Activated naive CD4-positive, alpha-beta T cell treated with anti-CD3 and anti-CD28 coated beads, Interleukin-2, amount 50 U/mL, for 24 hours (primary cell): ENCODE measurements around the gene LRWD1.
A peak's percentile ranks its signal among the peaks of the same experiment; 100 is the strongest.

ENCODE experiments used
- H3K27ac Mint-ChIP-seq: one replicate; pipeline ENCODE4 v1.8.0; 2021; ENCODE audit warnings: mild to moderate bottlenecking, mixed read lengths
- H3K27me3 Mint-ChIP-seq: one replicate; pipeline ENCODE4 v1.8.0; 2021; ENCODE audit warnings: mixed read lengths
- H3K36me3 Mint-ChIP-seq: one replicate; pipeline ENCODE4 v1.8.0; 2021; ENCODE audit warnings: mixed read lengths
- H3K4me1 Mint-ChIP-seq: one replicate; pipeline ENCODE4 v1.8.0; 2021; ENCODE audit warnings: mixed read lengths
- H3K4me3 Mint-ChIP-seq: one replicate; pipeline ENCODE4 v1.8.0; 2021; ENCODE audit warnings: mild to moderate bottlenecking, mixed read lengths
- H3K9me3 Mint-ChIP-seq: one replicate; pipeline ENCODE4 v1.8.0; 2021; ENCODE audit warnings: mixed read lengths

The LRWD1 gene

DNA sequence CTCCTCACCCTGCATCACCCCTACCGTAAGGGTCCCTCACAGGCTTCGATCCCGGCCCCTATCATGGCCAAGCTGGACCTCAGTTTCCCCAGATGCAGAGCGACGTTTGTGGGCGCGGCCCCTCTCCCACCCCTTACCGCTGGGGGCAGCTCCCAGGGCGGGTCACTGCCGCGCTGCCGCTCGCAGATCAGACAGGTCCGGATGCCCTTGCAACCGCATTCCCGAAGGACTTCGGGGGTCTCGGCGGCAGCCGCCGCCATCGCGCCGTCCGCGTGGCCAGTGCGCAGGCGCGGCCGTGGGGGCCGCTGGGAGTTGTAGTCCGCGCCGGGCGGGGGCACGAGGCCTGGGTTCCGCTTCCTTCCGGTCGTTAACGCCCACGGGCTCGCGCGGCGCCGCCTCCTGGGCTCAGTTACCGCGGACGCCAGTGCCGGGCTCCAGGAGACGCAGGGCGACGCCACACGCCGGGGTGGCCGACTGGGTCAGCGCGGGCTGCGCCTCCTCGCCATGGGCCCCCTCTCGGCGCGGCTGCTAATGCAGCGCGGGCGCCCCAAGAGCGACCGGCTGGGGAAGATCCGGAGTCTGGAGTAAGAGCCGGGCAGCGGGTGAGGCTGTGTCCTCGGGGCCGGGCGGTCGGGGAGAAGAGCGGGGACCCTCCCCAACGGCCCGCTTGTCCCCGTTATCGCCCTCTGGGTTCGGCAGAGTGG lies at the start of gene LRWD1, which contains the start of gene ALKBH4:
LRWD1 (plus strand) TSS at position 408 of the 704 bp plus-strand sequence; CDS start at position 505, 97 bp downstream.
ALKBH4 (minus strand) TSS at position 287 of the 704 bp plus-strand sequence; CDS start at position 260, 27 bp downstream.
- peak within 1 kb of the TSS; percentile 92 for H3K4me3 Mint-ChIP-seq
- no peaks in the 10 kb centered on the region for H3K9me3 Mint-ChIP-seq
- H3K27ac Mint-ChIP-seq, result peak within 1 kb of the TSS; percentile 90
- H3K36me3 Mint-ChIP-seq, result peaks cover 3% of the 10 kb centered on the region
- peaks cover 32% of the 10 kb centered on the region for H3K4me1 Mint-ChIP-seq
- H3K27me3 Mint-ChIP-seq, result no peaks in the 10 kb centered on the region

DNA sequence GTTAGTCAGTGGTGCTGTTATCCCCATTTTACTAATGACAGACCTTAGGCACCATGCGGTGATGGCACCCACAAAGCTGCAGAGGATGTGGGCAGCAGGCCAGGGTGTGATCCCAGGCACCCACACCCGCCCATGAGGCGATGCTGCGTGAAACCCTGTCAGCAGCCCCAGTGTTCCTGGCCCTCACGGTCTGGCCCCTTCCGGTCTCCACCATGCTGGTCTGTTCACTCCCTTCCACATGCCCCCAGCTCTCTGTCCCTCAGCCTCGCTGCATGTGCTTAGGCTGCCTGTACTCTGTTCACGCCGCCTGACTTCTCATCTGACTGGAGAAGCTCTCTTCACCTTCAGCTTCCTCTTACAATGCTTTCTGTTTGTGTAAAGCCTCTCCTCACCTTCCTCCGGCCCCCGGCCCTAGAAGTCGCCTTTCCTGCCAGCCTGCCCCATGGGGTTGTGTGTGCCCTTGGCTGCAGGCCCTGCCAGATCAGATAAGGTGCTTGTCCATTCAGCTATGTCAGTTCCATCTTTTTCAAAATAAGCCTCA lies 49.0 kb upstream of the LRWD1 start:
- no peaks in the 10 kb centered on the region for H3K9me3 Mint-ChIP-seq
- peaks cover 12% of the 10 kb centered on the region for H3K36me3 Mint-ChIP-seq
- H3K27me3 Mint-ChIP-seq, result no peaks in the 10 kb centered on the region
- H3K4me1 Mint-ChIP-seq, result peaks cover 65% of the 10 kb centered on the region
- peak overlapping the region; percentile 77 for H3K4me3 Mint-ChIP-seq
- H3K27ac Mint-ChIP-seq, result peak overlapping the region; percentile 93

- Mint-ChIP-seq H3K9me3 (no peaks in the 10 kb centered on the region), H3K4me1 (peaks cover 70% of the 10 kb centered on the region), H3K4me3 (peak overlapping the region; percentile 77), H3K36me3 (peaks cover 17% of the 10 kb centered on the region), H3K27me3 (no peaks in the 10 kb centered on the region), H3K27ac (peak overlapping the region; percentile 93)
Measured at GRCh38 chr7:102416406-102416805, 48.4 kb upstream of the LRWD1 start.

DNA sequence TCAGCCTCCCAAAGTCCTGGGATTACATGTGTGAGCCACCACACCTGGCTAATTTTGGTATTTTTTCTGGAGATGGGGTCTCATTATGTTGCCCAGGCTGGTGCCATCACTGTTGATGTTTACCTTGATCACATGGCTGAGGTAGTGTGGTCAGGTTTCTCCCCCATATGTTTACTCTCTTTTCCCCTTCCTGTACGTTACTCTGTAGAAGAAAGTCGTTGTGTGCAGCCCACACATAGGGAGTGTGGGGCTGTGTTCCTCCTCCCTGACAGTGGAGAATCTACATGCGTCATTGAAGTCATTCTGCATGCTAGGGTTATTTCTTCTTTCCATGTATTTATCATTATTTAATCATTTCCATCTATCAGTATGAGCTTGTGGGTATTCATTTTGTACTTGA lies 47.7 kb upstream of the LRWD1 start:
- Mint-ChIP-seq H3K4me1 (peaks cover 70% of the 10 kb centered on the region), H3K4me3 (peak overlapping the region; percentile 15), H3K27ac (peak overlapping the region; percentile 96), H3K27me3 (no peaks in the 10 kb centered on the region), H3K36me3 (peaks cover 15% of the 10 kb centered on the region), H3K9me3 (no peaks in the 10 kb centered on the region)

GRCh38 chr7:102418592-102418991 lies 46.2 kb upstream of the LRWD1 start:
- H3K27ac Mint-ChIP-seq, result peak overlapping the region; percentile 85
- H3K9me3 Mint-ChIP-seq, result no peaks in the 10 kb centered on the region
- no peaks in the 10 kb centered on the region for H3K27me3 Mint-ChIP-seq
- peaks cover 15% of the 10 kb centered on the region for H3K36me3 Mint-ChIP-seq
- H3K4me3 Mint-ChIP-seq, result no peak overlapping the region
- H3K4me1 Mint-ChIP-seq, result peaks cover 76% of the 10 kb centered on the region

DNA sequence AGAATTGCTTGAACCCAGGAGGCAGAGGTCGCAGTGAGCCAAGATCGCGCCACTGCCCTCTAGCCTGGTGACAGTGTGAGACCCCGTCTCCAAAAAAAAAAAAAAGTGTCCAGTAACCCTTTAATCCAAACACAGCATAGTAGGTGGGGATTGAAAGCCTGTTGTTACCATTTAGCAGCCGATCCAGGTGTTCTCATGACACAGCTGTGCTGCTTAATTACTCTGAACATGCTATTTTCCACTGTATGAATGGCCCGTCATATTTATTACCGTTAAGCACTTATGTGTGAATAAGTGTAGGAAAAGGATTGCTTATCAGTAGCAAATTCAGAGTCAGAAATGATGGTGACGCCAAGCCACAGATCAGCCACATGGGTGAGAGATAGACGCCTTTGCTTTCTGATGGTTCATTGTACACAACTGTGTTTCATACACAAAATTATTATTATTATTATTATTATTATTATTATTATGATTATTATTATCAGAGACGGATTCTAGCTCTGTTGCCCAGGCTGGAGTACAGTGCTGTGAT lies 43.0 kb upstream of the LRWD1 start:
- Mint-ChIP-seq H3K27me3 (no peaks in the 10 kb centered on the region), H3K36me3 (peaks cover 22% of the 10 kb centered on the region), H3K4me1 (peaks cover 77% of the 10 kb centered on the region), H3K4me3 (no peak overlapping the region), H3K27ac (no peak overlapping the region), H3K9me3 (no peaks in the 10 kb centered on the region)

GRCh38 chr7:102424129-102424551 lies 40.6 kb upstream of the LRWD1 start:
- Mint-ChIP-seq H3K4me1 (peaks cover 75% of the 10 kb centered on the region), H3K36me3 (peaks cover 19% of the 10 kb centered on the region), H3K27me3 (no peaks in the 10 kb centered on the region), H3K9me3 (no peaks in the 10 kb centered on the region), H3K27ac (peak overlapping the region; percentile 91), H3K4me3 (peak overlapping the region; percentile 21)

GRCh38 chr7:102424787-102425218 lies 40.0 kb upstream of the LRWD1 start:
- peak overlapping the region; percentile 21 for H3K4me3 Mint-ChIP-seq
- no peaks in the 10 kb centered on the region for H3K9me3 Mint-ChIP-seq
- H3K4me1 Mint-ChIP-seq, result peaks cover 76% of the 10 kb centered on the region
- no peaks in the 10 kb centered on the region for H3K27me3 Mint-ChIP-seq
- H3K27ac Mint-ChIP-seq, result peak overlapping the region; percentile 99
- H3K36me3 Mint-ChIP-seq, result peaks cover 18% of the 10 kb centered on the region

GRCh38 chr7:102425639-102426267 lies 39.0 kb upstream of the LRWD1 start:
- no peaks in the 10 kb centered on the region for H3K27me3 Mint-ChIP-seq
- H3K36me3 Mint-ChIP-seq, result peaks cover 12% of the 10 kb centered on the region
- H3K4me3 Mint-ChIP-seq, result peak overlapping the region; percentile 91
- H3K27ac Mint-ChIP-seq, result peak overlapping the region; percentile 99
- no peaks in the 10 kb centered on the region for H3K9me3 Mint-ChIP-seq
- peaks cover 76% of the 10 kb centered on the region for H3K4me1 Mint-ChIP-seq

DNA sequence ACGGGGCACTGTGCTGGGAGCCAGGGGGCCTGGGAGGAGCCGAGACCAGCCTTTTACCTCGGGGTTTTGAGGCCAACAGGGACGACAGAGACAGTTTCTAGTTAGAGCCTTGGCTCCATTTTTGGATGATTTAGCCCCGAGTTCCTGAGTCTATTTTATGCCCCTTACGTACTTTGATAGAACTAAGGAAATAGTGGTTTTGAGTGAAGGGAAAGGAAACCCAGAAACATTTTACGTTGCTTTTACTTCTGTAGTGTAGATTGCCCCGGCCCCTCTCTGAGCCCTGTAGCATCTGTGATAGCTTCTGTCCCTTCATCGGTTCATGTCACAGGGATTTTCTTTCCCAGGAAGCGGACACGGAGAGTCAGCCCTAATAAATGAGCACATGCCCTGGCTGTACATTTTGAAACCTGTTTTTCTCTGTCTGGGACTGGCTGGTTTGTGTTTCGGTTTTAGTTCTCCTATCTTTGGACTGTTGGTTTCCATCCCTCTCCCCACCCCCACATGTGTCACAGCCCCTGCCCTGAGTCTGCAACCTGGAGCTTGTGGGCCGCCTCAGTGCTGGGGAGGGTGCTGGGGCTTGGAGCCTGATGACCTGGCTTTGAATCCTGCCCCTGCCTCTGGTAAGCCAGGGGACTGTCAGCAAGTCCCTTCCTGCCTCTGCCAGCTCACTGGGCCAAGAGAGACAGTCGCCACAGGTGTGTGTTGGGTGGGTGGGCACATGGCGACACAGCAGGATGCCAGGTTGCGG lies 38.3 kb upstream of the LRWD1 start:
- Mint-ChIP-seq H3K27ac (peak overlapping the region; percentile 99), H3K9me3 (no peaks in the 10 kb centered on the region), H3K4me3 (peak overlapping the region; percentile 91), H3K4me1 (peaks cover 77% of the 10 kb centered on the region), H3K36me3 (peaks cover 7% of the 10 kb centered on the region), H3K27me3 (no peaks in the 10 kb centered on the region)

- Mint-ChIP-seq H3K4me1 (peaks cover 83% of the 10 kb centered on the region), H3K27ac (peak overlapping the region; percentile 99), H3K27me3 (no peaks in the 10 kb centered on the region), H3K4me3 (peak overlapping the region; percentile 91), H3K9me3 (no peaks in the 10 kb centered on the region), H3K36me3 (peaks cover 7% of the 10 kb centered on the region)
Measured at GRCh38 chr7:102427019-102427405, 37.8 kb upstream of the LRWD1 start.

DNA sequence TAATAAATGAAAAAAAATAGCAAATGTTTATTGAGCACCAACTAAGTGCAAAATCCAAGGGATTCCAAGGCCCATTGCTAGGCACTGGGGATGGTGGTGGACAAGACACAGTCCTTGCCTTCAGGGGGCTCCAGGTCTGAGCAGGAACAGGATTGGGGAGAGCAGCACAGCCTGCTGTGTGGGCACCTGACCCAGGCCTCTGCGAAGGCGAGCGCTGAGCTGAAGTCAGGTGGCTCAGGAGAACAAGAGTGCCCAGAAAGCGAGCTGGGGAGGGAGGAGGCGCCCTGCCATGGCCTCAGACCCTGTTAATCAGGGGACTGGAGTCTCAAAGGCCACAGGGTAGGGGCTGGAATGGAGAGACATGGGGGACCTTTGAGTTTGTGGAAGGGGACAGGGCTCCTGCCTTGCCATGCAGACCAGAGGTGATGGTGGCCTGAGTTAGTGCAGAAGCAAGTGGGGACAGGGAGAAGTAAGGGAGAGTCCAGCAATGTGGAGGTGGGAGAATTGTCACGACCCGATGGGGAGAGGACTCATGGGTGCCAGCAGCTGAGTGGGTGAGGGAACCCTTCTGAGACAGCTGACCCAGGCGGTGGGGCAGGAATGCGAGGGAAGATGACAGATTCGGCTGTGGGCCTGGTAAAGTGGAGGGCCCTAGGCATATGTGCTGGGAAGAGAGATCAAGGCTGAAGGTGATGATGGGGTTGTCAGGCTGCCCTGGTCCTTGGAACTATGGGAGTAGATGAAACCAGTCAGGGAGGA lies 35.5 kb upstream of the LRWD1 start:
- Mint-ChIP-seq H3K4me3 (peak overlapping the region; percentile 9), H3K36me3 (peaks cover 7% of the 10 kb centered on the region), H3K9me3 (no peaks in the 10 kb centered on the region), H3K27me3 (no peaks in the 10 kb centered on the region), H3K4me1 (peaks cover 75% of the 10 kb centered on the region), H3K27ac (peak overlapping the region; percentile 95)

- Mint-ChIP-seq H3K27ac (peak overlapping the region; percentile 96), H3K4me1 (peaks cover 68% of the 10 kb centered on the region), H3K27me3 (no peaks in the 10 kb centered on the region), H3K4me3 (peak overlapping the region; percentile 79), H3K9me3 (no peaks in the 10 kb centered on the region), H3K36me3 (no peaks in the 10 kb centered on the region)
Measured at GRCh38 chr7:102431617-102432298, 33.0 kb upstream of the LRWD1 start.
